ENCODE measurements around the gene CTDSP1.

- TF ChIP-seq POLR2A (IDR thresholded peaks at IDR 0.05; ENCODE audit: low read length): no peak
- TF ChIP-seq GATA1 (IDR thresholded peaks at IDR 0.05; ENCODE audit: low read depth, low read length): no peak
Measured at GRCh38 chr2:218374795-218375194, 24.9 kb upstream of the CTDSP1 start.

Data from erythroblast (primary cell).